HepG2 (cell line): ENCODE results near the gene C18orf63. TPM values are rescaled to one million over a fixed set of nuclear protein-coding genes. Genes with fewer than 3 reads are reported as not detected.

Experiments used
- ATAC-seq: fragments of 200-7000 bp; cut with Tn5 transposase; 3 replicates; pipeline ENCODE4 v1.9.1; 2020; ENCODE audit warnings: mild to moderate bottlenecking, moderate library complexity
- BruUV-seq: library from RNA; stranded (reverse); fragments of 400-500 nt; replicated peaks from 2 replicates; lab custom pipeline; 2021; lab: Mats Ljungman, UMichigan
- CTCF ChIA-PET: fragments of 300-600 bp; formaldehyde crosslinking; extraction: SDS; loops from one replicate; lab custom pipeline; 2021; ENCODE audit warnings: low total read pairs, inconsistent platforms, low intra/inter-chr PET ratio; lab: Yijun Ruan, JAX
- POLR2A ChIA-PET: fragments of 350-600 bp; sonication (Branson Sonifier 250); formaldehyde crosslinking; loops from one replicate; lab custom pipeline; 2020; ENCODE audit warnings: antibody characterized with exemption, inconsistent platforms; lab: Yijun Ruan, JAX
- DNase-seq: peaks from one replicate; pipeline ENCODE4 v3.0.0-alpha.2; 2015; ENCODE audit warnings: low spot score
- FAIRE-seq: peaks from 3 replicates; lab custom pipeline; 2011; peaks lifted over from hg19 to GRCh38; lab: Jason Lieb, UNC
- H2AFZ ChIP-seq: one replicate; pipeline ENCODE4 v1.6.1; 2011; ENCODE audit warnings: low read length, inconsistent platforms
- H3K27ac ChIP-seq: fragments of 300-600 bp; 3 replicates; pipeline ENCODE4 v1.8.0; 2011; ENCODE audit warnings: mixed run types, mild to moderate bottlenecking, mixed read lengths, low read length, inconsistent platforms; ENCODE audit not compliant: insufficient read depth; ENCODE audit errors: extremely low read length
- H3K27me3 ChIP-seq, 2 experiments: fragments of 200-600 bp in 1 of 2; 2 replicates in 1 of 2; 3 replicates in 1 of 2; pipeline versions ENCODE4 v1.6.0 to v1.8.0; 2011; ENCODE audit warnings: low read length in 2 of 2, mild to moderate bottlenecking in 2 of 2, moderate library complexity in 2 of 2, inconsistent platforms in 1 of 2; ENCODE audit not compliant: insufficient read depth in 2 of 2, control insufficient read depth in 1 of 2
- H3K36me3 ChIP-seq, 2 experiments: fragments of 200-600 bp in 1 of 2; replicated peaks in 1 of 2; 2 replicates in 1 of 2; 3 replicates in 1 of 2; pipeline versions ENCODE4 v1.5.1 to v1.8.0; 2011; ENCODE audit warnings: low read length in 2 of 2, inconsistent platforms in 1 of 2; ENCODE audit not compliant: insufficient read depth in 2 of 2, control insufficient read depth in 1 of 2
- H3K4me1 ChIP-seq: 2 replicates; pipeline ENCODE4 v1.5.1; 2012; ENCODE audit warnings: low read length, inconsistent platforms; ENCODE audit not compliant: insufficient read depth
- H3K4me2 ChIP-seq: 2 replicates; pipeline ENCODE4 v1.6.0; 2011; ENCODE audit warnings: low read depth, low read length, inconsistent platforms
- H3K4me3 ChIP-seq, 3 experiments: fragments of 200-600 bp in 1 of 3; sonication (generic), shearing (Covaris generic) in 1 of 3; replicated peaks in 1 of 3; 2 replicates each; pipeline ENCODE4 v1.5.1; 2011 to 2016; ENCODE audit warnings: low read length in 3 of 3, inconsistent platforms in 2 of 3, low read depth in 2 of 3, mild to moderate bottlenecking in 2 of 3, control low read depth in 1 of 3, mixed read lengths in 1 of 3; ENCODE audit not compliant: insufficient read depth in 1 of 3
- H3K79me2 ChIP-seq: one replicate; pipeline ENCODE4 v1.6.1; 2011; ENCODE audit warnings: low read length, inconsistent platforms; ENCODE audit not compliant: insufficient read depth
- H3K9ac ChIP-seq: 2 replicates; pipeline ENCODE4 v1.6.0; 2011; ENCODE audit warnings: mild to moderate bottlenecking, low read depth, low read length, inconsistent platforms; ENCODE audit not compliant: insufficient read depth
- H3K9me3 ChIP-seq: 2 replicates; pipeline ENCODE4 v1.5.1; 2012; ENCODE audit warnings: mild to moderate bottlenecking, low read length
- H4K20me1 ChIP-seq: 2 replicates; pipeline ENCODE4 v1.6.0; 2011; ENCODE audit warnings: inconsistent platforms, mild to moderate bottlenecking, low read length, moderate library complexity; ENCODE audit not compliant: insufficient read depth
- EZH2 ChIP-seq: conservative IDR thresholded peaks from 2 replicates; pipeline ENCODE4 v1.6.1; 2012; ENCODE audit warnings: mild to moderate bottlenecking, low read depth, low read length, moderate library complexity
- FUBP1 ChIP-seq: sonication (generic); formaldehyde crosslinking; IDR thresholded peaks from 2 replicates; pipeline ENCODE4 v1.5.1; 2020; ENCODE audit warnings: missing genetic modification reagents, mild to moderate bottlenecking, borderline replicate concordance
- HOXA7 ChIP-seq: sonication (generic); formaldehyde crosslinking; IDR thresholded peaks from 2 replicates; pipeline ENCODE4 v1.8.1; 2022; ENCODE audit warnings: mild to moderate bottlenecking, missing genetic modification reagents, moderate library complexity
- IRF1 ChIP-seq: sonication (generic); formaldehyde crosslinking; IDR thresholded peaks from 2 replicates; pipeline ENCODE4 v1.4.0; 2020; ENCODE audit warnings: low read depth, mild to moderate bottlenecking, missing genetic modification reagents
- PCBP1 ChIP-seq: fragments of 200-400 bp; formaldehyde crosslinking; IDR thresholded peaks from 2 replicates; pipeline ENCODE4 v1.6.1; 2017; ENCODE audit warnings: mild to moderate bottlenecking, low read depth, low read length, borderline replicate concordance
- RARA ChIP-seq: IDR thresholded peaks from 2 replicates; pipeline ENCODE4 v1.6.1; 2016; ENCODE audit warnings: missing genetic modification reagents, missing compliant biosample characterization
- RFX3 ChIP-seq: IDR thresholded peaks from 2 replicates; pipeline ENCODE4 v1.6.1; 2016; ENCODE audit warnings: missing biosample characterization, missing genetic modification reagents
- SNAPC2 ChIP-seq: sonication (generic); formaldehyde crosslinking; IDR thresholded peaks from 2 replicates; pipeline ENCODE4 v1.8.1; 2022; ENCODE audit warnings: mild to moderate bottlenecking, missing genetic modification reagents
- SRY ChIP-seq: sonication (generic); formaldehyde crosslinking; IDR thresholded peaks from 2 replicates; pipeline ENCODE4 v1.8.0; 2022; ENCODE audit warnings: mild to moderate bottlenecking, missing genetic modification reagents
- TARDBP ChIP-seq: sonication (generic); formaldehyde crosslinking; IDR thresholded peaks from 2 replicates; pipeline ENCODE4 v1.8.0; 2022; ENCODE audit warnings: mild to moderate bottlenecking, missing genetic modification reagents
- TIGD3 ChIP-seq: sonication (generic); formaldehyde crosslinking; IDR thresholded peaks from 2 replicates; pipeline ENCODE4 v1.5.1; 2020; ENCODE audit warnings: mild to moderate bottlenecking, missing genetic modification reagents, borderline replicate concordance
- TRAFD1 ChIP-seq: sonication (generic); formaldehyde crosslinking; IDR thresholded peaks from 2 replicates; pipeline ENCODE4 v1.5.1; 2020; ENCODE audit warnings: missing genetic modification reagents, mild to moderate bottlenecking, borderline replicate concordance
- TSC22D2 ChIP-seq: sonication (generic); formaldehyde crosslinking; IDR thresholded peaks from 2 replicates; pipeline ENCODE4 v1.5.1; 2020; ENCODE audit warnings: missing genetic modification reagents, mild to moderate bottlenecking, borderline replicate concordance
- ZNF17 ChIP-seq: sonication (generic); formaldehyde crosslinking; IDR thresholded peaks from 2 replicates; pipeline ENCODE4 v1.5.0; 2020; ENCODE audit warnings: mild to moderate bottlenecking, missing genetic modification reagents
- ZNF253 ChIP-seq: sonication (generic); formaldehyde crosslinking; IDR thresholded peaks from 2 replicates; pipeline ENCODE4 v1.8.0; 2022; ENCODE audit warnings: mild to moderate bottlenecking, missing genetic modification reagents, borderline replicate concordance
- ZNF746 ChIP-seq: sonication (generic); formaldehyde crosslinking; IDR thresholded peaks from 2 replicates; pipeline ENCODE4 v1.8.0; 2022; ENCODE audit warnings: mild to moderate bottlenecking, missing genetic modification reagents
- ZNF891 ChIP-seq: sonication (generic); formaldehyde crosslinking; IDR thresholded peaks from 2 replicates; pipeline ENCODE4 v1.5.0; 2020; ENCODE audit warnings: mild to moderate bottlenecking, missing genetic modification reagents
- WGBS: methylation state at CpG from one replicate; pipeline ENCODE4 v1.1.6; 2017; ENCODE audit warnings: low lambda C conversion rate; 5-methylcytosine and 5-hydroxymethylcytosine counted together
- in situ Hi-C: cut with HindIII; loops from 2 replicates; pipeline ENCODE4 v1.10.0; 2017; ENCODE audit warnings: low pct_unique_long_range_greater_than_20kb; ENCODE audit not compliant: extremely low pct_ligation_motif_present
- intact Hi-C: fragments of 100-400 bp; cut with micrococcal nuclease; formaldehyde crosslinking; loops from one replicate; pipeline ENCODE4 v1.10.0; 2022; ENCODE audit not compliant: unreplicated experiment
- polyA plus RNA-seq, 8 experiments: library from polyadenylated mRNA; depleted of rRNA in 3 of 8; stranded (reverse) in 7 of 8; unstranded in 1 of 8; fragments of >200 nt; fragmentation: Illumina TruSeq in 4 of 8; extraction: Trizol in 4 of 8; gene quantifications; 2 replicates each; pipeline versions ENCODE4 v1.2.1 to v1.2.3, GENCODE V29; 2011 to 2016; ENCODE audit warnings: low read depth in 4 of 8, missing spikeins in 1 of 8, mixed read lengths in 1 of 8; ENCODE audit not compliant: insufficient read depth in 1 of 8
- total RNA-seq, 5 experiments: library from RNA; depleted of rRNA; stranded (reverse); fragments of >200 nt; fragmentation: Illumina TruSeq; extraction: Trizol; gene quantifications; 2 replicates each; pipeline ENCODE4 v1.2.3, GENCODE V29; 2016; ENCODE audit warnings: low read depth in 1 of 5

C18orf63 gene
- total and polyA plus RNA-seq, 2 of the 13 experiments (the other 11 are each of a cell fraction or from before 2014, with no cell fraction given) = 0.01 TPM; not detected in 1

- POLR2A ChIA-PET = no interaction called here
These were observed 74.4 kb downstream of the C18orf63 start for GRCh38 chr18:74389991-74390390.

More at GRCh38 chr18:74389991-74390390, 74.4 kb downstream of the C18orf63 start:
- DNase-seq (no peak), ATAC-seq (no peak), FAIRE-seq (no peak)
- TF ChIP-seq TSC22D2 (CRISPR knock-in tag) (no peak), TIGD3 (CRISPR knock-in tag) (no peak), TARDBP (CRISPR knock-in tag) (no peak), ZNF746 (CRISPR knock-in tag) (no peak), ZNF253 (no peak), FUBP1 (CRISPR knock-in tag) (no peak), IRF1 (no peak), HOXA7 (no peak), PCBP1 (no peak), RARA (CRISPR knock-in tag) (no peak), ZNF17 (CRISPR knock-in tag) (no peak), RFX3 (CRISPR knock-in tag) (no peak), SRY (no peak), TRAFD1 (CRISPR knock-in tag) (no peak), ZNF891 (CRISPR knock-in tag) (no peak), SNAPC2 (no peak), EZH2 (no peak)
- Histone ChIP-seq H2AFZ (no peak overlapping the region), H3K9me3 (no peaks in the 10 kb centered on the region), H3K27ac (no peak overlapping the region), H3K4me1 (no peaks in the 10 kb centered on the region), H3K4me3 (no peak overlapping the region), H3K4me2 (no peak overlapping the region), H3K79me2 (no peaks in the 10 kb centered on the region), H4K20me1 (no peaks in the 10 kb centered on the region), H3K36me3 (no peaks in the 10 kb centered on the region), H3K27me3 (peaks cover 3 to 24% of the 10 kb centered on the region in 2 experiments), H3K9ac (no peak overlapping the region)
- WGBS = 75% methylated on average over 20 of the region's 20 CpGs
- no TSS peak for BruUV-seq
- in situ Hi-C loops (no loop called here), intact Hi-C loops (no loop called here)
- CTCF ChIA-PET = no interaction called here
